HG02970 (cell line): ENCODE results near the gene C12orf76.
"Not testable (repeated sequence)": the region's sequence is repeated elsewhere in the genome, so short reads cannot be mapped to it uniquely, and the experiment has no call there.

Source experiments
- ATAC-seq: cut with Tn5 transposase; IDR thresholded peaks from one replicate; pipeline ENCODE4 v1.9.1; 2021; ENCODE audit warnings: mild to moderate bottlenecking, moderate library complexity, moderate number of reproducible peaks; ENCODE audit not compliant: unreplicated experiment, low FRiP score

The C12orf76 gene

GRCh38 chr12:110067531-110067930 is 19.2 kb upstream of the C12orf76 start:
- ATAC-seq: no peak

GRCh38 chr12:110065540-110065939 is 17.2 kb upstream of the C12orf76 start:
- no peak for ATAC-seq

- no peak for ATAC-seq
Measured at GRCh38 chr12:110062241-110062640, 13.9 kb upstream of the C12orf76 start.

GRCh38 chr12:110059651-110060000 is 11.3 kb upstream of the C12orf76 start:
- ATAC-seq: no peak

- ATAC-seq: no peak
Measured at GRCh38 chr12:110058875-110059615, 10.7 kb upstream of the C12orf76 start.

GRCh38 chr12:110056643-110057042 is 8.3 kb upstream of the C12orf76 start:
- not testable (repeated sequence) for ATAC-seq

GRCh38 chr12:110055375-110056352 is 7.3 kb upstream of the C12orf76 start:
- ATAC-seq: not testable (repeated sequence)

- ATAC-seq: no peak
Measured at GRCh38 chr12:110050927-110051326, 2.6 kb upstream of the C12orf76 start.

GRCh38 chr12:110049666-110050065 is 1.3 kb upstream of the C12orf76 start:
- ATAC-seq: not testable (repeated sequence)

GRCh38 chr12:110049034-110049433 is 712 bp upstream of the C12orf76 start:
- peak; percentile 13 for ATAC-seq

GRCh38 chr12:110047297-110047940 is 903 bp downstream of the C12orf76 start:
- no peak for ATAC-seq

GRCh38 chr12:110046451-110047187 is 1.7 kb downstream of the C12orf76 start:
- no peak for ATAC-seq

- no peak for ATAC-seq
Measured at GRCh38 chr12:110042264-110042663, 6.1 kb downstream of the C12orf76 start.

- no peak for ATAC-seq
Measured at GRCh38 chr12:110039085-110039807, 9.1 kb downstream of the C12orf76 start.

- ATAC-seq: no peak
Measured at GRCh38 chr12:110038741-110039084, 9.6 kb downstream of the C12orf76 start.

- no peak for ATAC-seq
Measured at GRCh38 chr12:110037315-110037714, 11.0 kb downstream of the C12orf76 start.

- ATAC-seq: no peak
Measured at GRCh38 chr12:110035534-110036104, 12.7 kb downstream of the C12orf76 start.

GRCh38 chr12:110033888-110034287 is 14.4 kb downstream of the C12orf76 start:
- ATAC-seq: no peak

- ATAC-seq: no peak
Measured at GRCh38 chr12:110029290-110029815, 19.0 kb downstream of the C12orf76 start.
